Skeletal muscle satellite cell (primary cell): ENCODE results near the gene AMMECR1.
"Not testable (repeated sequence)": the region's sequence is repeated elsewhere in the genome, so short reads cannot be mapped to it uniquely, and the experiment has no call there.

Experiments used
- H3K27me3 ChIP-seq: 2 replicates; pipeline ENCODE4 v1.7.0; 2013; ENCODE audit warnings: low read length; ENCODE audit not compliant: control insufficient read depth, insufficient read depth
- H3K36me3 ChIP-seq: 2 replicates; pipeline ENCODE4 v1.7.0; 2013; ENCODE audit warnings: mild to moderate bottlenecking, control low read depth, low read length; ENCODE audit not compliant: insufficient read depth
- H3K4me1 ChIP-seq: 2 replicates; pipeline ENCODE4 v1.7.0; 2013; ENCODE audit warnings: low read length; ENCODE audit not compliant: control insufficient read depth, insufficient read depth
- H3K4me2 ChIP-seq: 2 replicates; pipeline ENCODE4 v1.7.0; 2013; ENCODE audit warnings: mild to moderate bottlenecking, low read length
- H3K4me3 ChIP-seq: 2 replicates; pipeline ENCODE4 v1.7.0; 2013; ENCODE audit warnings: low read length
- H3K9ac ChIP-seq: 2 replicates; pipeline ENCODE4 v1.7.0; 2013; ENCODE audit warnings: mild to moderate bottlenecking, low read depth, low read length, moderate library complexity
- H3K9me3 ChIP-seq: replicated peaks from 2 replicates; pipeline ENCODE4 v1.7.0; 2013; ENCODE audit warnings: mild to moderate bottlenecking, control low read depth, low read length

Gene AMMECR1

GRCh38 chrX:110162867-110163266 lies 155.0 kb downstream of the AMMECR1 start:
- peaks cover 17% of the 10 kb centered on the region for H3K4me1 ChIP-seq
- H3K9me3 ChIP-seq = no peaks in the 10 kb centered on the region
- no peak overlapping the region for H3K4me2 ChIP-seq
- H3K4me3 ChIP-seq = no peak overlapping the region
- no peak overlapping the region for H3K9ac ChIP-seq
- H3K27me3 ChIP-seq = no peaks in the 10 kb centered on the region
- H3K36me3 ChIP-seq = no peaks in the 10 kb centered on the region

DNA sequence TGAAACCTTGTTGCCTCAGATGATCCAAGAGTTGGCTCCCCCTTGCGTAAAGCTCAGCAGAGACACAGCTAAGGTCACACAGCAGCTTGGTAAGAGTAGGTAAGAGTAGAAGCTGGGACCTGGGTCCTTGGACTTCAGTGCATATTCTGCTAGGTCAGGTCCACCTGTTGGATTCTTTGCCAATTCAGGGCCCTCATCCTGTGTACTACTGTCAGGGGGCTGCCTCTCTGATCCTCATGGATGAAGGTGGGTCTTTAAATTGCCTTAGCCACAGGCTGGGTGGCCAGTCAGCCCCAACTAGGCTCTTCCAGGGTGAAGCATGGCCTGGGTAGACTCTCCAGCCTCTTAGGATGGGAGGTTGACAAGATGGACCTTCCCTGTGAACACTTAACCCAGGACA lies 155.8 kb downstream of the AMMECR1 start:
- Histone ChIP-seq H3K9ac (no peak overlapping the region), H3K36me3 (no peaks in the 10 kb centered on the region), H3K27me3 (peaks cover under 1% of the 10 kb centered on the region), H3K4me3 (no peak overlapping the region), H3K9me3 (no peaks in the 10 kb centered on the region), H3K4me1 (peaks cover 13% of the 10 kb centered on the region), H3K4me2 (no peak overlapping the region)

- Histone ChIP-seq H3K4me2 (no peak overlapping the region), H3K9me3 (no peaks in the 10 kb centered on the region), H3K27me3 (peaks cover 3% of the 10 kb centered on the region), H3K36me3 (no peaks in the 10 kb centered on the region), H3K4me3 (no peak overlapping the region), H3K4me1 (peaks cover 13% of the 10 kb centered on the region), H3K9ac (peak overlapping the region; percentile 36)
Observed at GRCh38 chrX:110161361-110161686, 156.6 kb downstream of the AMMECR1 start.

GRCh38 chrX:110159865-110160264 lies 158.0 kb downstream of the AMMECR1 start:
- Histone ChIP-seq H3K27me3 (peaks cover 3% of the 10 kb centered on the region), H3K36me3 (no peaks in the 10 kb centered on the region)

GRCh38 chrX:110159235-110159634 lies 158.7 kb downstream of the AMMECR1 start:
- H3K4me2 ChIP-seq = no peak overlapping the region
- peaks cover 13% of the 10 kb centered on the region for H3K4me1 ChIP-seq
- peaks cover 3% of the 10 kb centered on the region for H3K27me3 ChIP-seq
- no peaks in the 10 kb centered on the region for H3K36me3 ChIP-seq
- no peak overlapping the region for H3K4me3 ChIP-seq
- no peak overlapping the region for H3K9ac ChIP-seq
- H3K9me3 ChIP-seq = no peaks in the 10 kb centered on the region

More at GRCh38 chrX:110159865-110160264, 158.0 kb downstream of the AMMECR1 start:
- H3K4me3 ChIP-seq = no peak overlapping the region
- H3K9ac ChIP-seq = no peak overlapping the region
- H3K9me3 ChIP-seq = no peaks in the 10 kb centered on the region
- no peak overlapping the region for H3K4me2 ChIP-seq
- peaks cover 13% of the 10 kb centered on the region for H3K4me1 ChIP-seq

GRCh38 chrX:110157444-110157843 lies 160.4 kb downstream of the AMMECR1 start:
- no peak overlapping the region for H3K4me3 ChIP-seq
- H3K9me3 ChIP-seq = no peaks in the 10 kb centered on the region
- peaks cover 3% of the 10 kb centered on the region for H3K27me3 ChIP-seq
- no peak overlapping the region for H3K4me2 ChIP-seq
- H3K9ac ChIP-seq = no peak overlapping the region
- no peaks in the 10 kb centered on the region for H3K36me3 ChIP-seq
- H3K4me1 ChIP-seq = peaks cover 7% of the 10 kb centered on the region

DNA sequence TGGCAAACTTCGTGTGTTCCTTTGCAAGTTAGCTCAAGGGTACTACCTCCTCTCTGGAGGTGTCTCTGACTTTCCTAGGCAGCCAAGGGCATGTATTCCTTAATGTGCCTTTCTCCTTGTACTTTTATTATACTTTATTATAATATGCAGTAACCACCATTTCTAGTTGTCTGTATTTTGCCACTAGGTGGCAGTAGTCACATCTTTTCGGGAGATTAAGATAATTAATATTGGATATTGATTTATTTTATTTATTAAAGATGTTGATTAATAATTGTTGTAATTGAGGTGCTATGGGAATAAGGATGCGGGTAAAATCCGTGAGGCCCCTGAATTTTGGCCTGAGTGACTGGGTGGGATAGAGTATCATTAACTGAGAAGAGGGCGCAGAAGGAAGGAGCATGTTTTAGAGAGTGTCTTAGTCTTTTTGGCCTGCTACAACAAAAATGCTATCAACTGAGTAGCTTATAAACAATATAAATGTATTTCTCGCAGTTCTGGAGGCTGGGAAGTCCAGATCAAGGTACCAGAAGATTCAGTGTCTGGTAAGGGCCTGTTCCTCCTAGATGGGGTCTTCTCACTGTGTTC lies 161.6 kb downstream of the AMMECR1 start:
- Histone ChIP-seq H3K4me3 (no peak overlapping the region), H3K36me3 (no peaks in the 10 kb centered on the region), H3K9me3 (no peaks in the 10 kb centered on the region), H3K9ac (no peak overlapping the region), H3K4me2 (no peak overlapping the region), H3K4me1 (peaks cover 7% of the 10 kb centered on the region), H3K27me3 (peaks cover 3% of the 10 kb centered on the region)

DNA sequence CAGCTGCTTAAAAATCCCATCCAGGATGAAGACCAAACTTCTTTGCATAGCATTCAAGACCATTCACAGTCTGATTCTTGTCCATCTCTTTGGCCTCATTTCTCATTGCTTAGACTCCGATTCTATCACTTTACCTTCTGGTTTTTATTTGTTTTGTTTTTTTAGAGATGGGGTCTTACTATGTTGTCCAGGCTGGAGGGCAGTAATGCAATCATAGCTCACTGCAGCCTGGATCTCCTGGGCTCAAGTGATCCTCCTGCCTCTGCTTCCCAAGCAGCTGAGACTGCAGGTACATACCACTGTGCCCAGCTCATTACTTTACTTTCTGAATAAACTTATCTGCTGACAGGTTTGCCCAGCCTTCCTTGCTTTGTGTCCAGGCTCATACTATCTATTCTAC lies 162.1 kb downstream of the AMMECR1 start:
- no peaks in the 10 kb centered on the region for H3K36me3 ChIP-seq
- H3K27me3 ChIP-seq = peaks cover 3% of the 10 kb centered on the region
- no peaks in the 10 kb centered on the region for H3K9me3 ChIP-seq
- H3K4me3 ChIP-seq = no peak overlapping the region
- H3K9ac ChIP-seq = no peak overlapping the region
- peaks cover 2% of the 10 kb centered on the region for H3K4me1 ChIP-seq
- H3K4me2 ChIP-seq = no peak overlapping the region

- not testable (repeated sequence) for H3K27me3 ChIP-seq, H3K36me3 ChIP-seq, H3K4me3 ChIP-seq, H3K4me2 ChIP-seq, H3K9ac ChIP-seq, H3K9me3 ChIP-seq, H3K4me1 ChIP-seq
Observed at GRCh38 chrX:110154328-110154727, 163.6 kb downstream of the AMMECR1 start.

DNA sequence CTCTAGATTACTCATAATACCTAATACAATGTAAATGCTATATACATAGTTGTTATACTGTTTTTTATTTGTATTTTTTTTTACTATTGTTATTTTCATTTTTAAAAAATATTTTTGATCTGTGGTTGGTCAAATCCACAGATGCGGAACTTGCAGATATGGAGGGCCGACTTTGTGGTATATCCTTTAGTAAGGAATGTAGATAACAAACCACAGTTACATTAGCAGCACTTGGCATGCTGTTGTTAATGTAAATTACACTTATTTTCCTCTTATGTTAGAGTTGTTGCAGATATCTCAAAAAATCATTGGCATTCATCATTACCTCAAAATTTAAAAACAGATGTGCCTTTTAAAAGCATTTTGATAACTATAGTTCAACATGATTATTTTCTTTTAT lies 164.0 kb downstream of the AMMECR1 start:
- Histone ChIP-seq H3K9ac (no peak overlapping the region), H3K4me2 (no peak overlapping the region), H3K9me3 (no peaks in the 10 kb centered on the region), H3K4me3 (no peak overlapping the region), H3K27me3 (peaks cover 6% of the 10 kb centered on the region), H3K4me1 (no peaks in the 10 kb centered on the region), H3K36me3 (no peaks in the 10 kb centered on the region)

DNA sequence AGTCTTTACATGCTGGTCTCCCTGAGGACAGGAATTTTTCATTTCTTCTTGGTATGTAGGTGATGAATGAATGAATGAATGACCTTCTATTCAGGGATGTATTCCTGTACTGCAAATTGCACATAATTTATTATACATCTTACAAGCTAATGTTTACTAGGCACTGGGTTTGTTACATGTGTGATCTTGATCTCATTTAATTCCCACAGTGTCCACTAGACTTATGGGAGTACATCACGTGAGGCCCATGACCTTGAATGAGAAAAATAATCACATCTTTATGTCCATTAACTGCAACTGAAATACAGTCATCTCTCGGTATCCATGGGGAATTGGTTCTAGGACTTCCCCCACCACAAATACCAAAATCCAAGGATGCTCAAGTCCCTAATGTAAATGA lies 164.6 kb downstream of the AMMECR1 start:
- Histone ChIP-seq H3K4me2 (no peak overlapping the region), H3K4me1 (no peaks in the 10 kb centered on the region), H3K27me3 (peaks cover 6% of the 10 kb centered on the region), H3K9me3 (no peaks in the 10 kb centered on the region), H3K36me3 (no peaks in the 10 kb centered on the region), H3K9ac (no peak overlapping the region), H3K4me3 (no peak overlapping the region)

- Histone ChIP-seq H3K4me2 (no peak overlapping the region), H3K4me1 (peaks cover 6% of the 10 kb centered on the region), H3K27me3 (peaks cover 3% of the 10 kb centered on the region), H3K4me3 (no peak overlapping the region), H3K9me3 (no peaks in the 10 kb centered on the region), H3K9ac (no peak overlapping the region), H3K36me3 (no peaks in the 10 kb centered on the region)
Observed at GRCh38 chrX:110146521-110146920, 171.4 kb downstream of the AMMECR1 start.
